Fibroblast of mammary gland (primary cell): ENCODE results near the gene GGA3.

Experiments used
- DNase-seq: peaks from one replicate; pipeline ENCODE4 v3.0.0-alpha.2; 2010; ENCODE audit warnings: low read depth
- H3K4me3 ChIP-seq: 2 replicates; pipeline ENCODE4 v1.5.1; 2011; ENCODE audit warnings: low read depth, mild to moderate bottlenecking, low read length, moderate library complexity; ENCODE audit not compliant: control insufficient read depth
- TF ChIP-seq, protein P1 (sequence below): conservative IDR thresholded peaks from 2 replicates; pipeline ENCODE4 v1.5.1; 2011; ENCODE audit warnings: low read depth, low read length, inconsistent platforms; ENCODE audit not compliant: control insufficient read depth, insufficient read depth

GGA3 gene

DNA sequence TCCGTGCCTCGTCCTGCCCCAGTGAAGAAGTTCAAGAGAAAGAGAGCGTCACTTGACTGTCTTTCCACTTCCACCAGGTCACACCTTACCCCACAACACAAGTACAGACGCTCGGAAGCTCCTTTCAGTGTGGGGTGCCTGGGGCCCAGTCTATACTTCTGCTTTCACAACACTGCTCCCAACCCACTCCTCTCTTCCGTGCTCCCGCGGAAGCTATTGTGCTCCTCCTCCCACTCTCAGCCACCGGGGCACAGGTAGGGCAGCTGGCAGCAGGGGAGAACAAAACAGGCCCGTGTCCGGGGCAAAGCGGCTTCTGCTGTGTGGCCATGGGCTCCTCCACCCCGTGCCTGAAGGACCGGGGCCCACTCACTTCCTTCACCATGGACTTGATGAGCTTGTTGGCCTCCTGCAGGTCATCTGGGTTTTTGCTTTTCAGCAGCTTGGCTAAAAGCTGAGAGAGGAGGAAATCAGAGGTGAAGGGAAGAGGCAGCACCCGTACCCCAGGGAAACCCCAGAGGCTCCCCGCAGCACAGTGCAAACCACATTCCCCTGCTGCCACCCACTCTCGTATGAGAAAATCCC lies 18.9 kb downstream of the GGA3 start:
- H3K4me3 ChIP-seq, result no peak overlapping the region
- DNase-seq, result no peak
- TF ChIP-seq, protein P1, sequence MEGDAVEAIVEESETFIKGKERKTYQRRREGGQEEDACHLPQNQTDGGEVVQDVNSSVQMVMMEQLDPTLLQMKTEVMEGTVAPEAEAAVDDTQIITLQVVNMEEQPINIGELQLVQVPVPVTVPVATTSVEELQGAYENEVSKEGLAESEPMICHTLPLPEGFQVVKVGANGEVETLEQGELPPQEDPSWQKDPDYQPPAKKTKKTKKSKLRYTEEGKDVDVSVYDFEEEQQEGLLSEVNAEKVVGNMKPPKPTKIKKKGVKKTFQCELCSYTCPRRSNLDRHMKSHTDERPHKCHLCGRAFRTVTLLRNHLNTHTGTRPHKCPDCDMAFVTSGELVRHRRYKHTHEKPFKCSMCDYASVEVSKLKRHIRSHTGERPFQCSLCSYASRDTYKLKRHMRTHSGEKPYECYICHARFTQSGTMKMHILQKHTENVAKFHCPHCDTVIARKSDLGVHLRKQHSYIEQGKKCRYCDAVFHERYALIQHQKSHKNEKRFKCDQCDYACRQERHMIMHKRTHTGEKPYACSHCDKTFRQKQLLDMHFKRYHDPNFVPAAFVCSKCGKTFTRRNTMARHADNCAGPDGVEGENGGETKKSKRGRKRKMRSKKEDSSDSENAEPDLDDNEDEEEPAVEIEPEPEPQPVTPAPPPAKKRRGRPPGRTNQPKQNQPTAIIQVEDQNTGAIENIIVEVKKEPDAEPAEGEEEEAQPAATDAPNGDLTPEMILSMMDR, result no peak

DNA sequence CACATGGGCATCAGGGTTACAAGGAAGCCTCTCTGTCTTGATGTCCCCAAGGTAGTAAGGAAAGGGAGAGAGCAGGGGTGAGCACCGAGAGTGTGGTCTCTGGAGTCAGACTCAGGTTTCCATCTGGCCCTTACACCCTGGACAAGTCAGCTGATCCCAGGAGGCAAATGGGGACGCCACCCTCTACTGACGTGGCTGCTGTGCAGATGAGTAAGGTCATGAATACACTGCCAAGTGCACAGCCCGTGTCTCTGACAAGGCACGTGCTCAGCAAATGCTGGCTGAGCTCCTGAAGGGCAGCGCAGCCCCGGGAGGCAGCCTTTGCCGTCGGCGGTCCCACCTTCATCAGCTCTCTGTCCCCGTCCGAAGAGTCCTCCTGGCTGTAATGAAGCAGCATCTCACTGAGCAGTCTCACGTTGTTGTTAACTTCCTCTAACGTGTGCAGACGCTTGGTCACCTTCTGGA lies 19.4 kb downstream of the GGA3 start:
- peak; percentile 96 for DNase-seq
- no peak overlapping the region for H3K4me3 ChIP-seq
- TF ChIP-seq, protein P1, result no peak

DNA sequence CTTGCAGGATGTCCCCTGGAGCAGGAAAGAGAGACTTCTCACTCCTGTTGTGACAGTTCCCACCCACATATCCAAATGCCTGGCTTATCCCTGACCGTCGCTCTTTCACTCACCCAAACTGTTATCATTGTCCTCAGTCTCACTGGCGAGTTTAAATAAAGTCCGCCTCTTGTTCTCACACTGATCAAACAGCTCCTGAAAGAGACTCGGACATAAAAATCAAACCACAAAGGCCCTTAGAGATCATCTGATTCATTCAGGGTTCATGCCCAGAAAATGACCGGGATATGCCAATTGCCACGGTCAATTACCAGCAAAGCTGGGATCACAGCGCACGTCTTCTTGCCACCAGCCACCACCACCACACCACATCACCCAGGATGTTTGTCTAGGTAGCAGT lies 19.9 kb downstream of the GGA3 start:
- DNase-seq, result peak; percentile 75
- H3K4me3 ChIP-seq, result no peak overlapping the region
- TF ChIP-seq, protein P1, result no peak

DNA sequence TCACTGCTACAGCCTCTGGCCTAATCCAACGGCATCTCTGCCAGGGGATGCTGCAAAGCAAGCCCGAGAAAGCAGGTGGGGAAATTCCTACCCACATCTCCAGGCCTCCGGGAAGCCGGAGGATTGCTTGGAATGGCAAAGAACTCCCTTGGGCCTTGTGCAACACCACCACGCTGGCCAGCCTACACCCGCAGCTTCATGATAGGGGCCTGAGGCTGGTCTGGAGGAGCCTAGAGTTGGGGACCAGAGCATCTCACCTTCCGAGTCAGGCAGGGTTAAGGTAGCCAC lies 20.3 kb downstream of the GGA3 start:
- peak; percentile 62 for DNase-seq
- no peak overlapping the region for H3K4me3 ChIP-seq
- TF ChIP-seq, protein P1, result no peak

DNA sequence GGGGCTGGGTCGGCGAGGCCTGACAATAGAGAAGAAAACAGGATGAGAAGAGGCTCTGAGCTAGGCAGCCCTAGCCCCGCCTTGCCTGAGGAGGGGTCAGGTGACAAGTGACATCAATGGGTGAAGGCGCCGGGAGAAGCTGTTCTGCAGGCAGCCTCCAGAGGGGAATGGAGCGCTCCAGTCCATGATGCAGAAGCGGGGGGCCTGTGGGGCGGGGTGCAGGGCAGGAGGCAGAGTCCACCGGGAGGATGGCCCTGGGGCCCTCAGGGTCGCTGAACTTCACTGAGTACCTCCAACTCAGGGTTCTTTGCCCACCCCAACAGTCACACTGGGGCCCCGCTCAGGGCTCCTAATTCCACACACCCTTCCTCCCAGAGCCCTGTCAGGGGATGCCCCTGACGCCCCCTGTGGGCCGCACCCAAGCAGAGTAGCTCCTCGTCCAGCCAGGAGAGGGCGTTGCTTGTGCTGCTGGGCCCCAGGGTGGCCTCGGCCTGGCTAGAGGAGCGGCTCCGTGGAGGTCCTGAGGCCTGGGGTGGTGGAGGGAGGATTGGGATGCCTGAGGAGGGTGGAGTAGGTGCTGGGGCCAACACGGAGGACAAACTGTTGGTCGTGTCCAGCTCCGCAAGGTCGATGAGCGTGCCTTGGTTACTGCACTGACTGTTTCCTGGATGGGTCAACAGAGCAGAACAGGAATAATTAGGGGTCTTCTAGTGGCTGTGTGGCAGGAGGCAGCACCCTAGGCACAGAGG lies 20.8 kb downstream of the GGA3 start:
- DNase-seq, result peak; percentile 38
- TF ChIP-seq, protein P1, result peak; percentile 66

DNA sequence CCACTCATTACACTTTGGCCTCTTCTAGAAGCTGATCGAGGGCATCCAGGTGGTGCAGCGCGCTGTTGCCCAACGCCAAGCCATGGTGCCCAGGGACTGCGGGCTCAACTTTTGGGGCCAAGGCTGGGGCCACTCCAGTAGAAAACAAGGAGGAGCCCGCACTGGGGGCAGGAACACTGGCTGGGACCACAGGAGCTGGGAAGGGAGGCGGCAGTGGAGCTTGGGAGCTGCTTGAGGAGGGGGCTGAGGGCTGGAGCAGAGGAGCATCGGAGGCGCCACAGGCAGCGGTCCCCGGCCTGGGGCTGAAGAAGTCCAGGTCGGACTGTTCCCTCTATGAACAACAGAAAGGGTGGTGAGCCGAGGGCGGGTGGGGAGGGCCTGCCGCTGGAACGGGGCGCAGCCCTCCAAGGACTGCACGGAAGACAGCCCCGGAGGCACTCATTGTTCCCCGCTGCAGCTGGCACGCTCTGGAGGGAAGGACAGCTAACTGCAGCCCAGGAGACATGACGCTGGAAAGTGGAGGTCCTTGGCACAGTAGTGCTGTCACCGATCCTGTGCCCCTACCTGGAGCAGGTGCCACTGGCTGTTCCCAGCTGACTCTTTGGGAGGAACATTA lies 21.5 kb downstream of the GGA3 start:
- no peak overlapping the region for H3K4me3 ChIP-seq
- no peak for DNase-seq
- TF ChIP-seq, protein P1, result no peak

More for the DNA sequence above, 20.8 kb downstream of the GGA3 start:
- H3K4me3 ChIP-seq, result no peak overlapping the region
